ENCODE results near the gene SLC12A7.

GRCh38 chr5:1108023-1108864 lies 3.6 kb downstream of the SLC12A7 start:
- no peak for TF ChIP-seq CTCF (IDR thresholded peaks at IDR 0.05)
- no peak for TF ChIP-seq POLR2A (IDR thresholded peaks at IDR 0.05)

Data from testis (tissue), 2 donors.